Stimulated activated CD4-positive, alpha-beta T cell treated with anti-CD3 and anti-CD28 coated beads, Interleukin-12 subunit alpha, Interleukin-12 subunit beta, amount 100 ng/mL, for 48 hours (primary cell): ENCODE results near the gene ICOSLG.
"Not testable (repeated sequence)": the region's sequence is repeated elsewhere in the genome, so short reads cannot be mapped to it uniquely, and the experiment has no call there.

ENCODE experiments used
- DNase-seq, 3 donors: peaks; one replicate each; pipeline ENCODE4 v3.0.0-alpha.2; 2020; ENCODE audit warnings: low read depth in 2 of 3, low spot score in 1 of 3

ICOSLG gene

GRCh38 chr21:44240842-44241241 lies at the start of gene ICOSLG:
Gene ICOSLG (minus strand): TSS chr21:44240943. CDS start chr21:44240817, 126 bp downstream.
- not testable (repeated sequence) for DNase-seq

- DNase-seq, result no peak
Measured at GRCh38 chr21:44289381-44290010, 48.8 kb upstream of the ICOSLG start.

- DNase-seq, result no peak
Measured at GRCh38 chr21:44288251-44289110, 47.7 kb upstream of the ICOSLG start.

GRCh38 chr21:44286716-44287632 lies 46.2 kb upstream of the ICOSLG start:
- DNase-seq, result no peak

GRCh38 chr21:44286086-44286715 lies 45.5 kb upstream of the ICOSLG start:
- DNase-seq, result no peak

- DNase-seq, result no peak
Measured at GRCh38 chr21:44285138-44285992, 44.6 kb upstream of the ICOSLG start, which contains the start of gene AIRE. Gene AIRE (plus strand): TSS chr21:44285876. CDS start chr21:44286007, 131 bp downstream.

- DNase-seq, result no peak
Measured at GRCh38 chr21:44283948-44284347, 43.2 kb upstream of the ICOSLG start.

GRCh38 chr21:44283211-44283785 lies 42.6 kb upstream of the ICOSLG start:
- DNase-seq, result not testable (repeated sequence)

GRCh38 chr21:44282370-44282769 lies 41.6 kb upstream of the ICOSLG start:
- no peak for DNase-seq

GRCh38 chr21:44281801-44282200 lies 41.1 kb upstream of the ICOSLG start:
- DNase-seq, result no peak

GRCh38 chr21:44279354-44280260 lies 38.9 kb upstream of the ICOSLG start:
- DNase-seq, result no peak

- DNase-seq, result no peak
Measured at GRCh38 chr21:44275041-44275440, 34.3 kb upstream of the ICOSLG start.

- DNase-seq, result no peak
Measured at GRCh38 chr21:44273046-44273445, 32.3 kb upstream of the ICOSLG start.

GRCh38 chr21:44272284-44272858 lies 31.6 kb upstream of the ICOSLG start:
- DNase-seq, result no peak

- DNase-seq, result no peak
Measured at GRCh38 chr21:44271558-44272283, 31.0 kb upstream of the ICOSLG start.

- no peak for DNase-seq
Measured at GRCh38 chr21:44269090-44269489, 28.3 kb upstream of the ICOSLG start.

GRCh38 chr21:44267655-44268142 lies 27.0 kb upstream of the ICOSLG start:
- no peak for DNase-seq
